ENCODE measurements around the gene TRIM15. TPM values are rescaled to one million over a fixed set of nuclear protein-coding genes. Genes with fewer than 3 reads are reported as not detected.

TRIM15 gene
- total RNA-seq, 1 donor from 2014 or later, result not detected

DNA sequence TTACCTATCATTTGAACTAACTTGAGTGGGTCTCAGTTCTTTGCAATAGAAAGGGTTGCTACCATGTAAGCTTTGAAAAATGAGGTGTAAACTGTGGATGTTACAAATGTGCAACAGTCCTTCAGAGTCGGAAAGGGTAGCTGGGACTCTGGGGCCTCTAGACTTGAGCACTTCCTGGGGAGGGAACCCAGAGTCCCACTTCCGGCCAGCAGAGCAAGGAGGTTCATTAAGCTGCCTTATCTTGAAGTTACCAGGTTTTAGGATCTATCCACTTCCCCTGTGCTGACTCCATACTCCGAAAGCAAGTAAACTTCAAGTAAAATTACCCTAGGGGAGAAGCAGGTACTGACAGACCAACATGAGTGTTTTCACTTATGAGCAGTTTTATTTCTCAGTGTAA lies 11.8 kb upstream of the TRIM15 start:
- Mint-ChIP-seq H3K4me1 (ENCODE audit: unreplicated experiment) (peaks cover 2% of the 10 kb centered on the region), H3K9me3 (ENCODE audit: unreplicated experiment) (no peaks in the 10 kb centered on the region), H3K27ac (ENCODE audit: unreplicated experiment) (no peak overlapping the region), H3K36me3 (ENCODE audit: low read depth, unreplicated experiment) (no peaks in the 10 kb centered on the region), H3K27me3 (ENCODE audit: unreplicated experiment) (peaks cover 5% of the 10 kb centered on the region), H3K4me3 (ENCODE audit: unreplicated experiment) (no peak overlapping the region)
- no peak for TF ChIP-seq CTCF (IDR thresholded peaks at IDR 0.05; ENCODE audit: unreplicated experiment)
- no peak for DNase-seq (ENCODE audit: low spot score)

DNA sequence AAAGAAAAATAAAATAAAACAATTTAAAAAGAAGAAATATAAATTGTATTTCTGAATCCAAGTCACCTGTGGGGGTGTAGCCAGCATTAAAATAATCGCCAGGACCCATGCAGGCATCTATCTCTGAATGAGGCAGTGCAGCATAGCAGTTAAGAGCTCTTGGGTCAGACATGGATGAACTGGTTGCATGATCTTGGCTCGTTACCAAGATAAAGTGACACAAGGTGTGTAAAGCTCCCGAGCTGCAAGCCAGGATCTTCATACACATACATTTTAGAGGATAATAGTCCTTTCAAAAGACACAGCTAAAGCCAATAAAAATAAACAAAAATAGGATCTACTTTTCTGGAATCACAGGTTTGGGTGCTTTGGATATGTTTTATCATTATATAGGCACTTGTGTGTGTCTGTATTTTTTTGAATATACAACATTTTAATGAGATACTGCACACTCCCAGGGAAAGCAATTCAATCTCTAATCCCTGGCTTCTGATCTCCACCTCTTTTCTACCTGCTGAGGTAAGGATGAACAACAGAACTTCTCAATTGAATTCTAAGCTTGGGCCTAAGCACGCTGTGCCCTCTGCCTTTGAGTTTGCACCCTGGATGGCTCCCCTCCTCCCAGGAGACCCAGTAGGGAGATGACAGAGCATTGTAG lies 11.2 kb upstream of the TRIM15 start:
- H3K27me3 Mint-ChIP-seq (ENCODE audit: unreplicated experiment), result peaks cover 5% of the 10 kb centered on the region
- no peak for TF ChIP-seq CTCF (IDR thresholded peaks at IDR 0.05; ENCODE audit: unreplicated experiment)
- no peaks in the 10 kb centered on the region for H3K36me3 Mint-ChIP-seq (ENCODE audit: low read depth, unreplicated experiment)
- H3K9me3 Mint-ChIP-seq (ENCODE audit: unreplicated experiment), result no peaks in the 10 kb centered on the region
- H3K4me1 Mint-ChIP-seq (ENCODE audit: unreplicated experiment), result peaks cover 2% of the 10 kb centered on the region
- no peak for DNase-seq (ENCODE audit: low spot score)
- no peak overlapping the region for H3K27ac Mint-ChIP-seq (ENCODE audit: unreplicated experiment)
- no peak overlapping the region for H3K4me3 Mint-ChIP-seq (ENCODE audit: unreplicated experiment)

- no peak for TF ChIP-seq CTCF (IDR thresholded peaks at IDR 0.05; ENCODE audit: unreplicated experiment)
- Mint-ChIP-seq H3K36me3 (ENCODE audit: low read depth, unreplicated experiment) (no peaks in the 10 kb centered on the region), H3K4me1 (ENCODE audit: unreplicated experiment) (peaks cover 2% of the 10 kb centered on the region), H3K9me3 (ENCODE audit: unreplicated experiment) (no peaks in the 10 kb centered on the region), H3K27me3 (ENCODE audit: unreplicated experiment) (peaks cover 3% of the 10 kb centered on the region), H3K27ac (ENCODE audit: unreplicated experiment) (no peak overlapping the region), H3K4me3 (ENCODE audit: unreplicated experiment) (peak overlapping the region; percentile 7)
- no peak for DNase-seq (ENCODE audit: low spot score)
Measured at GRCh38 chr6:30152910-30153610, 10.3 kb upstream of the TRIM15 start.

DNA sequence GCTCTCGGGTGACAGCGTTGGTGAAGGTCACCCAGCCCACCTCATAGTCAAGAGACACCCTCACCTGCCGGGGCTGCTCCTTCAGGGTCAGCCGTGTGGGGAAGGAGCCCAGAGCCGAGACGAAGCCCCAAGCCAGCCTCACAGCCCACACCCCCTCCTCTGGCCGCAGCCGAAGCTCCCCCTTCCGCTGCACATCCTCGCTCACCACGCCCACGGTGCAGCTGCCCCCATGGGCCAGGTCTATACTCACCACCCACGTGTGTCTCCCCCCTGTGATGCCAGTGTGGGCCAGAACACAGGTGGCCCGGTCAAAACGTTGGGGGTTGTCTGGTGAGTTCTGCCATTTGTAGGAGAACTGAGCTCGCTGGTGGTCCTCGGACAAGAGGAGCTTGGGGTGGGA lies 9.3 kb upstream of the TRIM15 start:
- no peak overlapping the region for H3K27ac Mint-ChIP-seq (ENCODE audit: unreplicated experiment)
- TF ChIP-seq CTCF (IDR thresholded peaks at IDR 0.05; ENCODE audit: unreplicated experiment), result no peak
- no peak overlapping the region for H3K4me3 Mint-ChIP-seq (ENCODE audit: unreplicated experiment)
- peaks cover 2% of the 10 kb centered on the region for H3K4me1 Mint-ChIP-seq (ENCODE audit: unreplicated experiment)
- H3K27me3 Mint-ChIP-seq (ENCODE audit: unreplicated experiment), result peaks cover 3% of the 10 kb centered on the region
- no peaks in the 10 kb centered on the region for H3K36me3 Mint-ChIP-seq (ENCODE audit: low read depth, unreplicated experiment)
- H3K9me3 Mint-ChIP-seq (ENCODE audit: unreplicated experiment), result no peaks in the 10 kb centered on the region
- DNase-seq (ENCODE audit: low spot score), result no peak
